ENCODE measurements around the gene KRT72.
"Not testable (repeated sequence)": the region's sequence is repeated elsewhere in the genome, so short reads cannot be mapped to it uniquely, and the experiment has no call there.

KRT72 gene

DNA sequence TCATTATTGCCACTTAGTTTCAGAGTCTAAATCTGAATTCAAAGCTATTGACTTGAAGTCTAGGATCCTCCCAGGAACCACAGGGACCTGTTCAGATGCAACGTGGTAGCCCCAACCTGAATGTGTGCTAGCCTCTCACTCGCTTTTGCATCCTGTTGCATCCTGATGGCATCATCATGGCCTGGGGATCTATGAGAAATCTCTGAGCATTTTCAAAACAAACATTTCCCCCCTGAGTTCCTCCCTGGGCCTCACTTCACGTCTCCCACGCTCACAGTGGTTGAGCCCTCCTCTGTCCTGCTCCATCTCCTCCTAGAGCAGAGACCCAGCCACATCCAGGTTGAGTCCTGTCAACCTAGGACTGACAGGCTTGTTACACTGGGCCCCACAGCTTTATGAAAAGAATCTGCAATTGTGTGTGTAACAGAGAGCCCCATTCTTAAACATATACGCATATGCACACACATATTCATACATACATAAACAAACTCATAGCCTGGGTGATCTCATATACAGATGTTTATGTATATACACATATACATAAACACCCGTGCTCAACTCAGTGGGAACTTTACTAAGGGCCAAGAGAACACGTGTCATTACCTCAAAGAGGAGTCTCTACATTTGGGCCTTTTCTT is 5.4 kb upstream of the KRT72 start:
- no peak for DNase-seq (ENCODE audit: low spot score)

DNA sequence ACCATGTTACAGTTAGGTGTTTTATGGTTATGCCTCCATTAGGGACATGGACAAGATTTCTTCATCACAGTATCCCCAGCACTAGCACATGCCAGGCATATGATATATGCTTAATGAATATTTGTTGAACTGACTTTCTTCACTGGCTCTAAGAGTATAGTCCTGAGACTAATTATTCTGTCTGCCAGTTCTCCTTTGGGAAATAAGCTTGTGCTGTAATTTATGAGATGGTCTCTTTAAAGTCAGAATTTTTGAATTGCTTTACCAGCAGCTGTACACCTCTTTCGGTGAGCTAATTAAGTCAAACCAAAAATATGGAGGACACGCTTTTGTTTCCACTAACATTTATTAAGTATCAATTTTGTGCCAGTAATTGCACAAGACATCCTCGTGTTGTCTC is 4.8 kb upstream of the KRT72 start:
- no peak for DNase-seq (ENCODE audit: low spot score)

DNA sequence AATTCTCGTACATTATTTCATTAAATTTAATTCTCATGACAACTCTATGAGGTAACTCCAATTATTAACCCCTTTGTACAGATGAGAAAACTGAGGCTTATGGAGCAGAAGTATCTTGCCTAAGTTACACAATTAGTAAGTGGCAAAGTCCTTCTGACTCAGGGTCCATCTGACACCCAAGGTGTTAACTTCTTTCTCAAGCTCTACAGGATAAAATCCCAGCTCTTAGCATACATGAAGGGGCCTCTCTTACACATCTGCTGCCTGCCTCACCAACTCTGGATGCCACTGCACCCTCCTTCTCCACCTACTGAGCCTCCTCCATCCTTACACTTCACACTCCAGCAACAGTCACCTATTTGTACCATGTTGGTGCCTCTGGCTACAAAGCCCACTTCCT is 4.3 kb upstream of the KRT72 start:
- DNase-seq (ENCODE audit: low spot score): no peak

DNA sequence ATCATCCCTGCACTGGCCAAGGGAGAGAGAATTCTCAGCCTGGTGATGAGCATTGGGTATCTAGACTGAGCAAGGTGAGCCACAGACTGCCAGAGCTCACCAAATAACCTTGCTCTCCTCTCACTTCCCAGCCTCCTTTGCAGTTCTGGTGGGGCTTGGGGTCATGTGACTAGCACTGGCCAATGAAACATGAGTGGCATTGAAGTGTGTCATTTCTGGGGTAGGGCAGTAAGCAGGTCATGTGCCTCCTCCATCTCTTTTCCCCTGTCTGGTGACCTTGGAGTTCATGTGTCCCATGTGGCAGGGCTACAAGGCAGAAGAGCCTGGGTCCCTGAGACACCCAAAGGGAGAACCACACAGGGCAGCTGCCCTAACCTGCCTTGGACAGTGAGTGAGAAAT is 3.6 kb upstream of the KRT72 start:
- DNase-seq (ENCODE audit: low spot score): no peak

DNA sequence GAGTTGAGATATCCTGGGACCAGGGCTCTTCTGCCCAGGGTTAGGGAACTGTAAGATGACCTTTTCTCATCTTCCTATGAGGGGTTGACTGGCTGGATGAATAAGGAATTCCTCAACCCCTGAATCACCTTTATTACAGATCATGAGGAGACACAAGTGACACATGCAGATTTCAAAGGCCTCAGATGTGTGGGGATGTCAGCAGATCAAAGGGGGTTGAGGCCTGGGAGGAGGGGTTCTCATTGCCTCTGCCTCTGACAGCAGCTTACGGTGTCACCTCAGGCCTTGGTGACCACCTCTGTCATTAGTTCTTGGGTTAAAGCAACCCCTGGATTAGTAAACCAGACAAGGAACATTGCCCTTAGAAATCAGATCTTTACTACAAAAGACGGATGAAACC is 2.1 kb upstream of the KRT72 start:
- no peak for DNase-seq (ENCODE audit: low spot score)

DNA sequence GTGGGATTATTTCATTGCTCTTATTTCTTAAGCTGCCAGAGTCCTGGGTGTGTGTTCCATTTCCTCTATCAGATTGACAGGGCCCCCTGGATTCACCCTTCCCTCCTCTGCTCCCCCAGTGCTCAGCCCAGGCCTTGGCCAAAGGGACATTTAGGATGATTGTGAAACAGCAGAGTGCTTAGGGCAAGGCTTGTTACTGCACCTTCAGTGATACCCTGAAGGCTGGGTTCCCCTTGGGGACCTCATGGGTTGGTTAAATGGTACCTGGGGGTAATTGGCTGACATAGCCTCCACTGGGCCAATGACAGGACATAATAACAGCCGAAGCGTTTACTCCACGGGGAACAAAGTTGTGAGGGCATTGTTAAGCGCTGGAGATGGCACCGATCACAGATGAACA is 1.3 kb upstream of the KRT72 start:
- no peak for DNase-seq (ENCODE audit: low spot score)

DNA sequence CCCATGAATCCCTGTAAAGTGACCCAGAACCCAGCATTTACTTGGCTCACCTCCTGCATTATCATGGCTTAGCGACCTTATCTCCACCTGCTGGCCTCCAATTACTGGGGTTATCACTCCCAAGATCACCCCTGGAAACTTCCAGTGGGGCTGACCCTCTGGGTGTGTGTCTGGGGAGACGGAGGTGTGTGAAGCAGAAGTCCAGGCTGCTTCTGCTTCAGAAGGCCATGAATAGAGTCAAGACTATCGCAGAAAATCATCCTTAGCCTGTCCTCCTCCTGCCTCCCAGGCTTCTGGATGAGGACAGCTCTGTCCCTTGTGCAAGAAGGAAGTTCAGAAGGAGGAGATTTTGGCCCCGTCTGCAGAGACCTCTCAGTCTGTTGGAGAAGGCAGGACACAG is 408 bp upstream of the KRT72 start:
- no peak for DNase-seq (ENCODE audit: low spot score)

DNA sequence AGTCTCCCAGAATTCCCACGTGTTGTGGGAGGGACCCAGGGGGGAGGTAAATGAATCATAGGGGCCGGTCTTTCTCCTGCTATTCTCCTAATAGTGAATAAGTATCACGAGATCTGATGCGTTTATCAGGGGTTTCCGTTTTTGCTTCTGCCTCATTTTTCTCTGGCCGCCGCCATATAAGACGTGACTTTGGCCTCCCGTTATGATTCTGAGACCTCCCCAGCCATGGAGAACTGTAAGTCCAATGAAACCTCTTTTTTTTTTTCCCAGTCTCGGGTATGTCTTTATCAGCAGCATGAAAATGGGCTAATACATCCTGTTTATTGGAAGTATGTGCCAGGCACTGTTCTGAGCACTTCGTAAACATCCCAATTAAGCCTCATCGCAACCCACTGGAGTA is 788 bp downstream of the KRT72 start:
- DNase-seq (ENCODE audit: low spot score): no peak

DNA sequence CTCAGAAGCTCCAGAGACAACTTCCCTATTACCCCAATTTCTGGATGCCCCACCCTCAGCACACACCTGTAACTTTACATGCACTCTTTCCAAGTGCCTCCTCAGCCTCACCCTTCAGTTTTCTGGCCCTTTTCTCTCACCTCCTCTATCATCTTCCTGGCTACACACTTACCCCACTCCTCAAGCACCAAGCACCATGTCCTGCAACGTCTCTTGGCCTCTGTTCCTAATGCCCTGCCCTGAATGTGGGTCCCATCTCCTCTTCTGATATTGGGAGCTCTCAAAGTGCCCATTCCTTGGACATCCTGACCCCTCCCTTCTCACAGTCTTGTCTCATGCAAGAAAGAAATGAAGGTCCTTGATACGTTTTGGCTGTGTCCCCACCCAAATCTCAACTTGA is 1.2 kb downstream of the KRT72 start:
- no peak for DNase-seq (ENCODE audit: low spot score)

DNA sequence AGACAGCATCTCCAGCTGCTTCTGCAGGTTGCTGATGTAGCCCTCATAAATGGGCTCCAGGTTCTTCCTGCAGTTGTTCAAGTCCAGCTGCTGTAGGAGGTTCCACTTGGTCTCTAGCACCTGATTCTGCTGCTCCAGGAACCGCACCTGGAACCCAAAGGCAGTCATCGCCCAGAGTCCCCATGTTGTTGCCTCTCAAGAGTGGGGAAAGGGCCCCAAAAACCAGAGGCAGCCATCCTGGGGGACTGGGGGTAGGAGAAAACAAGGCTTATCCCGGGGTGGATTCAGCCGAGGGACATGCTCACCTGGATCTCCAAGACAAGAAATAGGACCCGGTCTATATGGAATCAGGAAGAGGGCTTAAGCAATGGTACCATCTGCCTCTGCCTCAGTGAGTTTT is 2.3 kb downstream of the KRT72 start:
- no peak for DNase-seq (ENCODE audit: low spot score)

DNA sequence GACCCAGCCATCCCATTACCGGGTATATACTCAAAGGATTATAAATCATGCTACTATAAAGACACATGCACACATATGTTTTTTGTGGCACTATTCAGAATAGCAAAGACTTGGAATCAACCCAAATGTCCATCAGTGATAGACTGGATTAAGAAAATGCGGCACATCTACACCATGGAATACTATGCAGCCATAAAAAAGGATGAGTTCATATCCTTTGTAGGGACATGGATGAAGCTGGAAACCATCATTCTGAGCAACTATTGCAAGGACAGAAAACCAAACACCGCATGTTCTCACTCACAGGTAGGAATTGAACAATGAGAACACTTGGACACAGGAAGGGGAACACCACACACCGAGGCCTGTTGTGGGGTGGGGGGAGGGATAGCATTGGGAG is 7.0 kb downstream of the KRT72 start:
- DNase-seq (ENCODE audit: low spot score): not testable (repeated sequence)

DNA sequence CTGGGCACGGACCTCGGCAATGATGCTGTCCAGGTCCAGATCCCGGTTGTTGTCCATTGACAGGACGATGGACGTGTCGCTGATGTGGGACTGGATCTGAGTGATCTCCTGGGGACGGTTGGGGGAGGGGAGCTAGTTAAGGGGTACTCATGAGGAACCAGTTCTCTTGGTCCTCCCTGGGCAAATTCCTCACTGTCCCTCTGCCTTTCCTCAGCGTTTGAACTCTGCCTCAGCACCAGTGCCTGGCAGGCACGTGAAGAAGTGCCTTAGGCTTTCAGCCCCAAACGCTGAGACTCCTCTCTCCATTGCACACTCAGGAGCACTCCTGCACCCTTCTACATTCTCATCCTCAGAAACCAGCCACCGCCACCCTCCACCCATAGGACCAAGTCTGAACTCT is 9.7 kb downstream of the KRT72 start:
- DNase-seq (ENCODE audit: low spot score): no peak

DNA sequence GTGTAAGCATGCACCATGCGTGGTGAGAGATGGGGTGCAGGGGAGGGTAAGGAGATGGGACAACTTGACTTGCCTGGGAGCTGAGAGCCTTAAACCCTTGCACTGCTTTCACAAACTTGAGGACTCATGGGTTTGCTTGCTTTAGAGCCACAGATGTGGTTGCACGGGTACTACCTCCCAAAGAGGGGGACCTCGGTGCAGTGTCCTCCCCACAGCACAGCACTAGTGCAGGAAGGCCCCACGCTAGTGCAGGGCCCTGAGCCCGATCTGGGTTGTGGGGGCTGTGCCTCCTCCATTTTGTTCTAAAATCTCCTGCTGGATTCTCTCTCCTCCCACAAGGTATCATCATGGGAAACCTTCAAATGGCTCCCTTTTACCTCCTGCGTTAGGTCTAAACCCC is 11.2 kb downstream of the KRT72 start:
- DNase-seq (ENCODE audit: low spot score): no peak

DNA sequence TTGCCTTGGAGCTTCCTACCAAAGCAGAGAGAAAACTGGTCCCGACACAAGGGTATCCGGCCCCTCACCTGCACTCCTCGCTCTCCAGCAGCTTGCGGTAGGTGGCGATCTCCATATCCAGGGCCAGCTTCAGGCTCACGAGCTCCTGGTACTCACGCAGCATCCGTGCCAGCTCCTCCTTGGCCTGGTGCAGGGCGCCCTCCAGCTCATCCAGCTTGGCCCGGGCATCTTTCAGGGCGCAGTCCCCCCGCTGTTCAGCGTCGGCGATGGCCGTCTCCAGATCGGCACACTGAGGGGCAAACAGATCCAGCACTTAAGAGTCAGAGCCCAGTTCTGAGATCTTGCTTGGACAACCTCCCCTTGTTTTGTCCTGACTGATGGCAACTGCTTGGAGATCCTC is 13.7 kb downstream of the KRT72 start:
- no peak for DNase-seq (ENCODE audit: low spot score)

DNA sequence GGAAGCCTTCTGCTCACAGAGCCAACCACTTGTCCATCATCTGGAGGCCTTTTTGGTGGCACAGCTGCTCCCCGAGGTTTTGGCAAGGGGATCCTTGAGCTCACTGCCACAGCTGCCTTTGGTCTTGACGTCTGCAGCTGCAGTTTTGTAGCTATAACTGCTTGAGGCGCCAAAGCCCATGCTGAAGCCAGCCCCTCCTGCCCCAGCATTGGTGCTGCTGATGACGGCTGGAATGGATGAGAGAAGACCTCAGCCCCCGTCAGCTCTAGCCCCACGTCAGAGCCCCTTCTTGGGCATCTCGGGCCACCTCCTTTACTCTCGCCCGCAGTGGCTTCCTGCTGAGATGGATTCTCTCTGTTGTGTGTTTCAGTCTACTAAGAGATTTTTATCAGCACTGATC is 15.3 kb downstream of the KRT72 start:
- DNase-seq (ENCODE audit: low spot score): no peak

DNA sequence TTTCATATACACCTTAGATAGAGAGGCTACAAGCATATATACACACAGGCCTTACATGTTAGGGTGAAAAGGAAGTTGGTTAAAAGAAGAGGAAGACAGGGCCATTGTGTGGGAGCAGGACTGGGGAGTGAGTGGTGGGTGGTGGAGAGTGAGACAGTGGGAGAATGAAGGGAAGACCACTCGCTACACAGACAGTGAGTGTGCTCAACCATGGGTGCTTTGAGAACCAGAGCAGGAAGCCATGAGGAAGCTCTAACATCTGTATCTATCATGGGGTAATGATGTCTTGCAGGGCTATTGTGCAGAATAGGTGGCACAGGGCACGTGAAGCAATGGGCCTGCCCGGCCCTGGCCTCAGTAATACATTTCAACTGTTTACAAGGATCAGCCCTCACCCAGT is 16.2 kb downstream of the KRT72 start:
- DNase-seq (ENCODE audit: low spot score): no peak

DNA sequence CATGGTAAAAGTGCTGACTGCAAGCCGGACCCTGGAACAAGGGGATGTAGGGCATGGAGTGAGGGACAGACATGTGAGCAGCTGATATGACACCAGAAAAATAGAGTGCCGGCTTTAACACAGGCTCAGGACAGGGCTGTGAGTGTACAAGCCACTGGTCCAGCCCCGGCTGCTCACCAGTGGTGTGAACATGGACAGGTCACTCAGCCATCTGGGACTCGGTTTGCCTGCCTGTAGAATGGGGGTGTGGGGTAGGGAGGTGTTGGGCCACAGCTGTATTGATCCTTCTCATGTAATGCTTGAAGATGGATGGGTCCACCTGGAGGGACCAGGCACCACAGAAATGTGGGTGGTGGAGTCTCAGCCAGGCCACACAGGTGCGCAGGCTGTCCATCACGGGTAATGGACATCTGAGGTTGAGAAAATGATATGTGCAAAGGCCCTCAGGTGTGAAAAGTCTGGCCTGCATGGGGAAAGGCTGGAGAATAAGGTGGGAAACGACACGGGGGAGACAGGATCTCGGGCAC is 17.0 kb downstream of the KRT72 start:
- DNase-seq (ENCODE audit: low spot score): no peak

DNA sequence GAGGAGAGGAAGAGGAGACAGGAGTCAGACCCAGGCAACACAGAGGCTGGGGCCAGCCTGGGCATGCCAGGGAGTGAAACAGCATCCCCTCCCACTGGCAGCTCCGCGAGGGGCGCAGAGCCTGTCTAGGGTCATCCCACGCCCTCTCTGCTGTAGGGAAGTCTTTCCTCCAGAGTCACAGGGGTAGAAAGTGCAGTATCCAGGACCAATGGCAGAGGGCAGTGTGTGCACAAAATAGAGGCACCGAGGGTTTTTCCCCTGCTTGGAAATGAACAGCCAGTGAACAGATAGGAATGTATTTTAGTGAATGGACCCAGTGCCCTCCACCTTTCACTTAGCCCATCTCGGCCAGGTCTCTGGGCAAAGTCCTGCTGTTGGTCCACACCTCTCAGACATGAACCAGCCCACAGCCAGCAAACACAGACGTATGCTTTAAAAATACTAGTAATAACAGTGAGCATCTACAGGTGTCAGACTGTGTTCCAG is 18.2 kb downstream of the KRT72 start:
- peak; percentile 90 for DNase-seq (ENCODE audit: low spot score)

DNA sequence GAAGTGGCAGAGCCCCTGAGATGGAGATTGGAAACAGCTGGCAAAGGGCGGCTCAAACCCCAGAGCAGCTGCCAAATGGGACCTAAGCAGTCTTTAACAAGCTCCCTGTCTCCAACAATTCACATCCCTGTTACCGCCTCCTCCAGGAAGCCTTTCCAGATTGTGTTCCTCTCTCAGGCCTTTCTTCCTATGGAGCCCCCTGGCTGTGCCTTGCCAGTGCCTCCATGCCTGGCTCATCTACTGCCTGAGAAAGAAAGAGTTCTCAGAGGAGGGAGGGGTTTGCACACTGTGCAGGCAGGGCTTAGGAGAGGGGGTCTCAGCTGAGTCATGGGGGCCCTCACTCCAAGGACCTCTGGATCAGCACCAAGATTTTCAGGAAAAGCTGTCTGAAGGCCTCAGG is 18.8 kb downstream of the KRT72 start:
- no peak for DNase-seq (ENCODE audit: low spot score)

DNA sequence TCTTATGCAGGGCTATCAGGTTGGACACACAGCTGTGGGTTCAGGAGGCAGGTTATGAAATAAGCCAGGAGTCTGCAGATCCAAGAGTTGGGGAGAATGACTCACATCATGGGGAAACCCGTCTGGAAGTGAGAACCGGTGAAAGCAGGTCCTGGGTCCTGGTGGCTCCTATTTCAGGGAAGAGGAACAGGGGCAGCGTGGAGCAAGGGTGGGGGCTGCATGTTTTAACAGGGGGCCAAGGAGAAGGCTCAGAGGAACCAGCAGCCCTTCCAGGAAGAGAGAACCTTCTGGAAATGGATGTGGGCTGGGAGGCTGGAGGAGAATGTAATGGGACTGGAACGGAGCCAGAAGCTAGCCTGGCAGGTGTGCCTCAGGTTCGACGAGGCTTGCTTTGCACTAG is 19.8 kb downstream of the KRT72 start:
- peak; percentile 29 for DNase-seq (ENCODE audit: low spot score)

DNA sequence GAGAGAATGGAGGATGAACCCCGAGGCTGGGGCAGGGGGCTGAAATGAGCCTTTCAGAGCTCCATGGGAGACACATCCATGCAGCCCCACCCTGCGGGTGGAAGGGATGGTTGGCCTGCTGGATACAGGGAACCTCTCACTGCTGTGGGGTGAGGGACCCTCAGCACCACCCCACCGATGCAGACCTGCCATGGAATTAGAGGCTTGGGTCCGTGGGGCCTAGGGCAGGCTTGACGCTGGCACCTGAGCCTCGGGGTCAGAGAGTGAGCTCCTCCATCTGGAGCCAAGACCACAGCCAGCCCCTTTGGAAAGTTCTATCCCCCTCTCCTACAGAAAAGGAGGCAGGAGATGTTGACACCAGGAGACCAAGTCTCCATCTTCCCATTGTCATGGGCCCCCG is 20.2 kb downstream of the KRT72 start:
- DNase-seq (ENCODE audit: low spot score): no peak

DNA sequence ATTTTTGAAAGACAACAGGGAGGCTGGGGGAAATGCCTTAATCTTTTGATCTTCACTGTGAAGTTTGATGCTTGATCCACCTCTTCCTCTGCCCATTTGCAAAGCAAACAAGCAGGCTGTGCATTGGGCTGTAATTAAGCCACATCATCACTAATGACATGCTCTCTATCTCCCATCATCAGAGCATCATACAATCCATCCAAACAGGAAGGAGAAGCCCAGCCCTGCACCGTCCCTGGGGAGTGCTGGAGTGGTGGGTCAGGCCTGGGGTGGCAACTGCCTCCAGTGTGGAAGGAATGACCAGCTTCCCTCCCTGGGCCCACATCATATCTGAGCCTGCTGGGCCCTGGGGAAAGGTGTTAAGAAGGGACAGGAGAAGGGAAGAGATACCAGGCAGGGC is 20.8 kb downstream of the KRT72 start:
- DNase-seq (ENCODE audit: low spot score): no peak

DNA sequence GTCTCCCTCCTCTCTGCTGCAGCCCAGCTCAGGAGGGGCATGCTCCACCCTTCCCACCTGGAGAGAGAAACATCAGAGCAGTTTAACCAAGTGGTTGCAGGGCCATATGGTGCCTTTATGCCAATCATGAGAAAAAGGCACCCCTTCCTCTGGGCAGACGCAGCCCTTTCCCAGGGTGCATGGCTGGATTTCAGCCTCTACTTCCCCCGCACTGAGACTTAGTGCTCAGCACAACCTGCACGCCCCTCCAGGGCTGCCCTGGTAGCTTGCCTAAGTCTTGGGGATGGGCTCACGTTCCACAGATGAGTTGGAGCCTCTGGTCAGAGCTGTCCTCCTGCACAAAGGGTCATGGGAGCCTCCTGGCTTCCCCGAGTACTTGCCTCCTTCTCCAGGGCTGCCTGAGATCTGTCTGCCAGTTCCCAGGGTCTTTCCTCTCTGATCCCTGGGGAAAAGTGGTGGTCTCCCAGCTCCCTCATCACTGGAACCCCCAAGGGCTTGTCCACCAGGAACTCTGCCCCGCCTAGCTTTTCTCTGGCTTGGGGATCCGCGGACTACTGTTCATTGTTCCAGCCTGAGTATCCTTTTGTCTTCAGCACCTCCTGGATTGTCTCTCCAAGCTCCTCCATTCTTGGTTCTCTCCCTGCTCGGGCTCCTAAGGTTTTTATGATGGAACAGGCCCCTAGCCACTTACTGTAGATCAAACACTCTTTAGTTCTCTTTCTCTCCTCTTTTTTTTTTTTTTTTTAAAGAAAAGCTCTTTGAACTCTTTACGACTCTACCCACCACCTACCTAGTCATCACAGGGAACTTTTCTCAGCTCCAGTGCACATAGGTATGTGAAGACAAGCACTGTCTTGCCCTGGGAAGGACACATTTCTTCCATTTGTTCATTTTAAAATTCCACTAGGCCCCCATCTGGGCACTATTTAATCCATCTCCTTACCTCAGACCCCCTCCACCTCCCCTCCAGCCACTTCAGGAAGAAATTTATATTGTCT is 21.5 kb downstream of the KRT72 start:
- no peak for DNase-seq (ENCODE audit: low spot score)

All from GM03348 (cell line).